HG03135 (cell line): Measurements from ENCODE around the gene CNTNAP5.

Source experiments
- ATAC-seq: cut with Tn5 transposase; IDR thresholded peaks from one replicate; pipeline ENCODE4 v1.9.1; 2021; ENCODE audit warnings: mild to moderate bottlenecking, moderate library complexity; ENCODE audit not compliant: unreplicated experiment

Gene CNTNAP5

DNA sequence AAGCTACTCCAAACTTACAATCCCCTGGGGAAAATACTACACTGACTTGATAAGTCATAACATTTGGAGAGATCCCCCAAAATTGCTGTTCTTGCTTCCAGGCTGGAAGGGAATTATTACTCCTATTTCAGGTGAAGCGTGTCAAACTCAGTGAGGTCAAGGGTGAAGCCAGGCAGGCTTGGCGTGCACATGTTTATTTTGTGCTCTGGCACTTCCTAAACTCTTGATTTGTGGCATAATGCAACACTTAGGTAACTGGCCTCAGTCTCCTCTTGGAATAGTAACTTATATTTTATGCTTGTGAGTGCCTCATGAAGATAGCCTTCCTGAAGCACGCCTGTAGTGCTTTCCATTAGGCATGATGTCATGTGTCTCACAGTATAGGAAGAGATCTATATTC lies 751.2 kb downstream of the CNTNAP5 start:
- ATAC-seq, result no peak

- no peak for ATAC-seq
Measured at GRCh38 chr2:124778076-124778475, 753.0 kb downstream of the CNTNAP5 start.

DNA sequence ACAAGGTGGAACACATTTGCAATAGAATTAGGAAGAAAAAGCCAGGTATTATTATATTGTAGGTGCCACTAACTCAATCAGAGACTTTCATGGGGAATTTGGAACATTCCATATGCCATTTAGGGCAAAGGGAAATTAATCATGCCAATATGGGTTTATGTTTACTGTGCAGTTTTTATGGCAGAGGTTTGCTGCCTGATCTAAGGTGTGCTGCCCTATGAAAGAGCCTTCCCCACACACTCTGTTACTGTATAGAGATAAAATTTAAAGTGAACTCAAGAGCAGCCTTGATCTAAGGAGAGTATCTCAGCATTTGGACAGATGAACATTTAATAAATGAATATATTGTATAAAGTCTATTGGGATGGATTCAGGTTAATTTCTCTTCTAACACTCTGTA lies 771.6 kb downstream of the CNTNAP5 start:
- ATAC-seq, result no peak

GRCh38 chr2:124797049-124797448 lies 772.0 kb downstream of the CNTNAP5 start:
- no peak for ATAC-seq

- no peak for ATAC-seq
Measured at GRCh38 chr2:124798551-124798950, 773.5 kb downstream of the CNTNAP5 start.

GRCh38 chr2:124804014-124804940 lies 779.2 kb downstream of the CNTNAP5 start:
- no peak for ATAC-seq

DNA sequence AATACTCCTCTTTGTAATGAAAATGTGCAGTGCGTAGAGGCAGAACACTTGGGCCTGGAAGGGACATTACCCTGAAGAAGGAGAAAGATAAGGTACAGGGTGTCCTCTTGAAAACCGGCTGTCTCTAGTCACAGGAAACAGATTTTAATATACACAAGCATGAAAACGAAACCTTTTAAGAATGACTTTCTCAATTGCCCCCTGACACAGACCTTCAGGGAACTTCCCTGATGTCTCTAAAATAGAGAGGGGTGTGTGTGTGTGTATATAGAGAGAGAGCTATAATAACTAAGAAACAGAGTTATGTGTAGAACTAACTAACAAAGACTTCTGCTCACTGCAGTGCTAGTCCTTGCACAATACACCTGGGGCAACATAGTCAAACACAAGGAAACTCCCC lies 780.0 kb downstream of the CNTNAP5 start:
- no peak for ATAC-seq

- no peak for ATAC-seq
Measured at GRCh38 chr2:124810132-124810531, 785.0 kb downstream of the CNTNAP5 start.

DNA sequence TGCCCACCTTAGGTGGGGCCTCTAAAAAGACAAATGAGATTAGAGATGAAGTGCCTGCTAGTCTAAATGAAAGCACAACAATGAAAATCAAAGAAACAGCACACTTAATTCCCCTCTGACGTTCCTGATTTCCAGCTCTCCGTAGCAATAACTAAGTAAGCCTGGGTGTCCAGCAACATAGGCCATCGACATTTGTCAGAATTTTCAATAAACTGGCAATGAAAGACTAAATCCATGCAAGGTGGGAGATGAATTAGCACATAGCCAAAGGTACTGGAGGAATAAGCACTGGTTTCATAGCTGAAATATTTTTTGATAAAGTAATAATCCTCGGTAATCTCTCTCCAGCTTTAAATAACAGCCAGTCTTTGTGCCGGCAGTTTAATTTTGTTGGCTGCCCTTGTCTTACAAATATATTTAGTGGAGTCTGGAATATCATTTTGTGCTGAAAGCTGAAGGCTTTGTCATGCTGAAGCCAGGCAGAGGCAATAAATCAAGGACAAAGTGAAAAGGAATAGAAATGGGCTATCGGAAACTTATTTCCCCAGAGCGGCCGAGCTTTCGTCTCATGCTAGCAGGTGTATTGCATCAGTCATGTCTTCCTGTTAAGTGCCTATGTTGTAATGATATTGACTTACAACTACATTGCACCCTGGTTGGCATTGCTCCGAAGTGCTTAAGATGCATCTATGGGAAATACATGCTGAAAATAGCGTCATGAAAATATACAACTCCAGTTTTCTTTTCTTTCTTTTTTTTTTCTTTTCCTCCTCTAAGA lies 790.1 kb downstream of the CNTNAP5 start:
- ATAC-seq, result no peak

- ATAC-seq, result no peak
Measured at GRCh38 chr2:124816007-124816406, 790.9 kb downstream of the CNTNAP5 start.

DNA sequence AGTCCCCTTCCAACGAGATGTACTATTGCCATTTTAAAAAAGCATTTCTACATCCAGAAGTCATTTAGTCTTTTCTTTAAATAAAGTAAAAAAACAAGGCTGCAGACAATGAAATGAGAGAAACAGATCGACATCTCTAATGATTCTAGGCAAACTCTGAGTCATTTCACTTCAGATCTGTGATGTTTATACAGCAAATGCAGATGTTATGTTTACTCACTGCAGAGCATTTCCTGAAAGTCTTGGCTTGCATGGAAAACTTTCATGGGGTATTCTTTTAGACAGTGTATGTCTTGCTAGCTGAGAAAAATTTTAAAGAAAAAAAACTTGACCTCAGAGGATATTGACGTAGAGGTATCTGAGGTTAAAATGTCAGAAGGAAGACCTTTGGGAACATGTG lies 797.4 kb downstream of the CNTNAP5 start:
- ATAC-seq, result no peak

GRCh38 chr2:124824441-124824840 lies 799.4 kb downstream of the CNTNAP5 start:
- ATAC-seq, result no peak

DNA sequence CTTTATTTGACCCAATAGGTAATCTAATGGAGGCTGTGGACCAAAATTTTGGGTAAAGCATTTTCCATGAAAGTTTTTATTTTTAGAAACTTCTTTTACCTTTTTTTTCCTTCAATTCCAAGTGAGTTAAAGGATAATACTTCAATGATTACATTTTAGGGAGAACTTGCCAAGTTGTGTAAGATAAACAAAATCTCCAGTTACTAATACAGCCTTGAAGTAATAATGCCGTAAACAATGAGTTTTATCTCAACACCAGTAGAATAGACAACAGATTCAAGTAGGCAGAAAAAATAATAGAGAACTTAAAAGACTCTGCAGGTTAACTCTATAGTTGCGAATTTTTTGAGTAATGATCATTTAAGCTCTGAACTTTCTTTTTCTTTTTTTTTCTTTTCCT lies 807.4 kb downstream of the CNTNAP5 start:
- ATAC-seq, result no peak

- no peak for ATAC-seq
Measured at GRCh38 chr2:124834331-124834730, 809.2 kb downstream of the CNTNAP5 start.

DNA sequence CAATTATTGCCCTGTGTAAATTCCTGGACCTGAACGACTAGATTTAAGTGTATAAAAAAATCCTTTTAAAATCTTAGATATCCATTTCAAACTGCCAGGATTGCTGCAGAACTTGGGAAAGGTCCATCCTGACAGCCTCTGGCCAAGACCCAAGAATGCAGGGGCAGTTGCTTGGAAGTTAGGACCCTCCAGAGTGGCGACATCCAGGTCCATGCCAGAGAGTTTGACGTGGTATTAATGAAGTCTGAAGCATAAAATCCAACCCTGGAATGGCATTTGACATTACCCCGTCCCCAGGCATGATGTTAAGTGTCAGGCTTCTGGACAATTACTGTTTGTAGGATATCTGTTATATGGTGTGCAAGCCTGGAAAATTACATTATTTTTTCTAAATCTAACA lies 810.2 kb downstream of the CNTNAP5 start:
- ATAC-seq, result no peak

GRCh38 chr2:124836416-124836815 lies 811.3 kb downstream of the CNTNAP5 start:
- no peak for ATAC-seq

DNA sequence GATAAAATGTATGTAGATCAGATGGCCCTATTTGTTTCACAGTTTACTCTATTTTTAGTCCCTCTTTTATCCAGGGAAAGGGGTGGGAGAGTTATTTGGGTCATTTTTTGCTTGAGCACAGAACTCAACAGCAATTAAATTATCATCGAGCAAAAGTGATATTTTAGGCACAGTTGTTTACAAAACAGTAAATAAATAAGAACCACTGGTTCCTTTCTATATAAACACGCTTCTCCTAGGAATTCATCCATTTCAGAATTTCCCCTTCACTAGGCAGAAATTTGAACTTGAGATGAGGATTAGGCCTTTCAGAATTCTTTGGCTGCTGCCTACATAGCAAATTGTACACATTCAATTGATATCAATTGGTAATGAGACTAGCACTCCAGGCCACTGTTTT lies 812.4 kb downstream of the CNTNAP5 start:
- ATAC-seq, result no peak

- ATAC-seq, result no peak
Measured at GRCh38 chr2:124838406-124838805, 813.3 kb downstream of the CNTNAP5 start.

DNA sequence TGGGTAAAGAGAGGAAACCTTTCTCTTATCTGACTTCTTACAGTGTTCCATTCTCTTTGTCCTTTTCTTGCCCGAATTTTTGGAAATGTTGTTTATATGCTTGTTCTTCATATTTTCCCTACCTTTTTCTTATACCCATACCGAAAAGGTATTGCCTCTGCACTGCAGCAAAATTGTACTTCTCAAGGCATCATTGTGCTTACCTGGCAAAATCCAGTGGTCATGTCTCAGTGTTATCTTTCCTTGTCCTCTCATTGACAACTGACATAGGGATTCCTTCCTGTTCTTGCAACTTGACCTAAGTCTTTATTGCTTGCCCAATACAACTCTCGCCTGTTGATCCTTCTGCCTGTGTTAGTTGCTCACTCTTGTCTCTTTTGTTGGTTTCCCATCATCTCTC lies 842.2 kb downstream of the CNTNAP5 start:
- no peak for ATAC-seq

- no peak for ATAC-seq
Measured at GRCh38 chr2:124874219-124874618, 849.1 kb downstream of the CNTNAP5 start.

GRCh38 chr2:124874676-124875075 lies 849.6 kb downstream of the CNTNAP5 start:
- no peak for ATAC-seq

DNA sequence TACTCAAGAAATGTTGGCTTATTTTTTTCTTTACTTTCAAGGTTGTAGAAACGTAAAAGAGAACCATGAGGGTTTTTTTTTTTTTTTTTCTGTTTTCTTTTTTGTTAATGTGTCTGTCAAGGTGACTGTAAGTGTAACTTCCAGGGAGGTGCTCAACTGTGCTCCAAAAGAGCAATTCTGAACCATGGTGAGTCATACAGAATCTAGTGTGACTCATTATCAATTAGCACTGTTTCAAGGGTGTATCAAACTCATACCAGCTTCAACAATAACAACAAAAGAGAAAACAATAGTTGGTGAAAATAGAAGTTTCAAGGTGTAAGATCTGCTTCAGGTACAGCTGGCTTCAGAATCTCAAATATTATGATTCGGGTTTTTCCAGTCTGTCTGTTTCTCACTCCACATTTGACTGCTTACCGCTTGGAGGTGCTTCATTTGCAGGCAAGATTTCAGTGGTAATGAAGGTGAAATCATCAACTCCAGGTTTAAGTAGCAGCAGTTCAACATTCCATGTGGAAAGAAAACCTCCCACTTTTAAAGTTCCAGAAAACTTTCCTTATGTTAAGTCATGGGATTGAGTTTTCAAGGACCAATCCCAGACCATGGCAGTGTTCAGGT lies 850.6 kb downstream of the CNTNAP5 start:
- no peak for ATAC-seq
